MM.1S (cell line): ENCODE results near the gene RMI1.
"Not testable (repeated sequence)": the region's sequence is repeated elsewhere in the genome, so short reads cannot be mapped to it uniquely, and the experiment has no call there.

Source experiments
- CTCF ChIP-seq: fragments of 300-600 bp; sonication (generic); IDR thresholded peaks from 2 replicates; pipeline ENCODE4 v1.5.1; 2016; ENCODE audit warnings: antibody characterized with exemption, low read length, mixed read lengths
- EZH2phosphoT487 ChIP-seq: fragments of 300-600 bp; sonication (generic); IDR thresholded peaks from 2 replicates; pipeline ENCODE4 v1.6.1; 2018; ENCODE audit warnings: antibody characterized with exemption, low read length

GRCh38 chr9:83948096-83948495 is 32.5 kb upstream of the RMI1 start:
- not testable (repeated sequence) for TF ChIP-seq CTCF, EZH2phosphoT487
